Prostate gland (tissue), 2 donors: ENCODE results near the gene FER.

Experiments
- POLR2A ChIP-seq: fragments of 450-650 bp; IDR thresholded peaks from one replicate; pipeline ENCODE4 v1.6.1; 2016; ENCODE audit warnings: antibody characterized with exemption, mild to moderate bottlenecking
- TF ChIP-seq, protein P1 (sequence below), 4 experiments: fragments of 200-600 bp in 2 of 4; fragments of 450-650 bp in 2 of 4; sonication (generic) in 2 of 4; IDR thresholded peaks; 1 replicate in 3 of 4; 2 replicates in 1 of 4; pipeline ENCODE4 v1.5.1; 2016 to 2019; ENCODE audit warnings: antibody characterized with exemption in 4 of 4, mild to moderate bottlenecking in 2 of 4, moderate library complexity in 2 of 4

DNA sequence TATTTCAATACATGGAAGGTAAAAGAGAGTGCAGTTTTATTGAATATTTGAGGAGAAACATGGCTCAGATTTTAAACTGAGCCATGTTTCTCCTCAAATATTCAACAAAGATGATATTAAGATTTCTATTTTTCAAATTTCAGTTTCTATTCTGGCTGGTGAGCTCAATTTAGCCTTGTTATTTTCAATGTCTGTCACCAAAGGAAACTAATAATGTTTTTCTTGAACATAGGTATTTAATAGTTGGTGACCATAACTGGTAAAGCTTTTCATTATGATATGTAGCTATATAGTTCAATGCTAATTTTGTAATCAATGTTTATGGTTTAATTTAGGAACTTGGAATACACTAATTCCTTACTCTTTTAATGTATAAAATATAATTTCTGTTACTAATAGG lies 177.4 kb downstream of the FER start:
- TF ChIP-seq, protein P1, sequence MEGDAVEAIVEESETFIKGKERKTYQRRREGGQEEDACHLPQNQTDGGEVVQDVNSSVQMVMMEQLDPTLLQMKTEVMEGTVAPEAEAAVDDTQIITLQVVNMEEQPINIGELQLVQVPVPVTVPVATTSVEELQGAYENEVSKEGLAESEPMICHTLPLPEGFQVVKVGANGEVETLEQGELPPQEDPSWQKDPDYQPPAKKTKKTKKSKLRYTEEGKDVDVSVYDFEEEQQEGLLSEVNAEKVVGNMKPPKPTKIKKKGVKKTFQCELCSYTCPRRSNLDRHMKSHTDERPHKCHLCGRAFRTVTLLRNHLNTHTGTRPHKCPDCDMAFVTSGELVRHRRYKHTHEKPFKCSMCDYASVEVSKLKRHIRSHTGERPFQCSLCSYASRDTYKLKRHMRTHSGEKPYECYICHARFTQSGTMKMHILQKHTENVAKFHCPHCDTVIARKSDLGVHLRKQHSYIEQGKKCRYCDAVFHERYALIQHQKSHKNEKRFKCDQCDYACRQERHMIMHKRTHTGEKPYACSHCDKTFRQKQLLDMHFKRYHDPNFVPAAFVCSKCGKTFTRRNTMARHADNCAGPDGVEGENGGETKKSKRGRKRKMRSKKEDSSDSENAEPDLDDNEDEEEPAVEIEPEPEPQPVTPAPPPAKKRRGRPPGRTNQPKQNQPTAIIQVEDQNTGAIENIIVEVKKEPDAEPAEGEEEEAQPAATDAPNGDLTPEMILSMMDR (IDR thresholded peaks at IDR 0.05) = no peak
- TF ChIP-seq POLR2A = no peak
